ENCODE results near the gene F13A1. TPM values are rescaled to one million over a fixed set of nuclear protein-coding genes. Genes with fewer than 3 reads are reported as not detected.

F13A1 gene
- total and polyA plus RNA-seq, 2 donors from 2014 or later, result 28.9 to 275 TPM

DNA sequence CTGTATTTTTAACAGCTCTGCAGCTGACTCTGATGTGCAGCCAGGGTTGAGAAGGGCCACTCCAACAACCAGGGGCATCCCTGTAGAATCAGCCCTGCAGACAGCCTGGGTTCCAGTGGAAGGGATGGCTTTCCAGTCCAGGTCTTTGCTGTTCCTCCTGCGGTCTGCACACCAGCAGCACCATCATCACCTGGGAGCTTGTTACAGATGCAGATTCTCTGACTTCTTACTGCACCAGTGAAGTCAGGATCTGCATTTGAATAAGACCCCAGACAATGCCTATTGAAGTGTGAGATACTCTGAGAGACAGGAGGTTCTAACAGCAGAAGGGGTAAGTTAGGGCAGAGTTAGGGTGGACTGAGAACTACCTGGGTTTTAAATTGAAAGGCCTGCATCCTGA lies 151.3 kb downstream of the F13A1 start:
- Histone ChIP-seq H3K9me3 (ENCODE audit: control insufficient read depth in 2 of 3, insufficient read depth in 1 of 3, low read length in 3 of 3) (no peaks in the 10 kb centered on the region), H3K27me3 (ENCODE audit: control insufficient read depth, insufficient read depth, low read length) (no peaks in the 10 kb centered on the region), H3K9ac (ENCODE audit: low read length in 3 of 3) (no peak overlapping the region), H3K27ac (ENCODE audit: low read depth in 2 of 2, low read length in 2 of 2) (no peak overlapping the region), H3K4me3 (ENCODE audit: low read length in 3 of 3) (no peak overlapping the region), H3K36me3 (ENCODE audit: control insufficient read depth in 2 of 3, insufficient read depth in 3 of 3, low read length in 3 of 3) (no peaks in the 10 kb centered on the region), H3K4me1 (ENCODE audit: control insufficient read depth in 2 of 3, insufficient read depth in 2 of 3, low read depth in 1 of 3, low read length in 3 of 3) (no peaks in the 10 kb centered on the region)
- FAIRE-seq (no peak), DNase-seq (no peak)
- intact Hi-C loops (cut with DNase I), result no loop called here
- TF ChIP-seq, protein P1, sequence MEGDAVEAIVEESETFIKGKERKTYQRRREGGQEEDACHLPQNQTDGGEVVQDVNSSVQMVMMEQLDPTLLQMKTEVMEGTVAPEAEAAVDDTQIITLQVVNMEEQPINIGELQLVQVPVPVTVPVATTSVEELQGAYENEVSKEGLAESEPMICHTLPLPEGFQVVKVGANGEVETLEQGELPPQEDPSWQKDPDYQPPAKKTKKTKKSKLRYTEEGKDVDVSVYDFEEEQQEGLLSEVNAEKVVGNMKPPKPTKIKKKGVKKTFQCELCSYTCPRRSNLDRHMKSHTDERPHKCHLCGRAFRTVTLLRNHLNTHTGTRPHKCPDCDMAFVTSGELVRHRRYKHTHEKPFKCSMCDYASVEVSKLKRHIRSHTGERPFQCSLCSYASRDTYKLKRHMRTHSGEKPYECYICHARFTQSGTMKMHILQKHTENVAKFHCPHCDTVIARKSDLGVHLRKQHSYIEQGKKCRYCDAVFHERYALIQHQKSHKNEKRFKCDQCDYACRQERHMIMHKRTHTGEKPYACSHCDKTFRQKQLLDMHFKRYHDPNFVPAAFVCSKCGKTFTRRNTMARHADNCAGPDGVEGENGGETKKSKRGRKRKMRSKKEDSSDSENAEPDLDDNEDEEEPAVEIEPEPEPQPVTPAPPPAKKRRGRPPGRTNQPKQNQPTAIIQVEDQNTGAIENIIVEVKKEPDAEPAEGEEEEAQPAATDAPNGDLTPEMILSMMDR (IDR thresholded peaks at IDR 0.05; ENCODE audit: borderline replicate concordance, extremely low read depth, insufficient read depth), result no peak

DNA sequence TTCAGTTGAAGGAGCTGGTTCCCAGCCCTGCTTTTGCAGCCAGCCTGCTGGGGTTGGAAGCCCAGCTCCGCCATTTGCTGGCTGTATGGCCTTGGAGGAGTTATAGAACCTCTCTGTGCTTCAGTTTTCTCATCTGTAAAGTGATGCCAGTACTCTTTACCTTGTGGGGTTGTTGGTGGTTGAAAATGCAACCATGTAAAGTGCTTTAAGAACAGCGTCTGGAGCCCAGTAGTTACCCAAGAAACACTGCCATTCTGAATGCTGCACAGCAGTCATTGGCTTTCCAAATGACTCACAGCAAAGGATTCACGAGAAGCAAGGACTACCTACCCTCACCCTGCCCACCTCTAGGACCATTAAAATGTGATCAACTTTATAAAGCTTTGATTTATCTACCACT lies 154.4 kb downstream of the F13A1 start:
- Histone ChIP-seq H3K27me3 (ENCODE audit: control insufficient read depth, insufficient read depth, low read length) (no peaks in the 10 kb centered on the region), H3K4me3 (ENCODE audit: low read length in 3 of 3) (no peak overlapping the region), H3K4me1 (ENCODE audit: control insufficient read depth in 2 of 3, insufficient read depth in 2 of 3, low read depth in 1 of 3, low read length in 3 of 3) (no peaks in the 10 kb centered on the region), H3K9me3 (ENCODE audit: control insufficient read depth in 2 of 3, insufficient read depth in 1 of 3, low read length in 3 of 3) (no peaks in the 10 kb centered on the region), H3K27ac (ENCODE audit: low read depth in 2 of 2, low read length in 2 of 2) (no peak overlapping the region), H3K36me3 (ENCODE audit: control insufficient read depth in 2 of 3, insufficient read depth in 3 of 3, low read length in 3 of 3) (no peaks in the 10 kb centered on the region), H3K9ac (ENCODE audit: low read length in 3 of 3) (no peak overlapping the region)
- FAIRE-seq (no peak), DNase-seq (no peak)
- TF ChIP-seq, protein P1 (IDR thresholded peaks at IDR 0.05; ENCODE audit: borderline replicate concordance, extremely low read depth, insufficient read depth), result no peak
- intact Hi-C loops (cut with DNase I), result no loop called here

DNA sequence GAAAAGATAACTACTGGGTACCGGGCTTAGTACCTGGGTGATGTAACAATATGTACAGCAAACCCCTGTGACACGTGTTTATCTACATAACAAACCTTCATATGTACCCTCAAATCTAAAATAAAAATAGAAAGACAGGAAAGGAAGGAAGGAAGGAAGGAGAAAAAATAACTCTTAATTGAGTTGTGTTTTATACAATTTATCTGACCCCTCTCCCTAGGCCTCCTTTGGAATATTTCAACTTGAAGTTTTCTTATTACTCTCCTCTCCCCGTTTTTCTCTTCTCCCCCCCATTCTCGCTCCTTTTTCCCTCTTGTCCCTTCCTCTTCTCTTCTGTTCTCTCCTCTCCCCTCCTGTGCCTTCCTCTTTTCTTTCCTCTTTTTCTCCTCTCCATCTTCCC lies 156.1 kb downstream of the F13A1 start:
- intact Hi-C loops (cut with DNase I), result no loop called here
- Histone ChIP-seq H3K9ac (ENCODE audit: low read length in 3 of 3) (no peak overlapping the region), H3K9me3 (ENCODE audit: control insufficient read depth in 2 of 3, insufficient read depth in 1 of 3, low read length in 3 of 3) (no peaks in the 10 kb centered on the region), H3K27me3 (ENCODE audit: control insufficient read depth, insufficient read depth, low read length) (no peaks in the 10 kb centered on the region), H3K27ac (ENCODE audit: low read depth in 2 of 2, low read length in 2 of 2) (no peak overlapping the region), H3K36me3 (ENCODE audit: control insufficient read depth in 2 of 3, insufficient read depth in 3 of 3, low read length in 3 of 3) (no peaks in the 10 kb centered on the region), H3K4me1 (ENCODE audit: control insufficient read depth in 2 of 3, insufficient read depth in 2 of 3, low read depth in 1 of 3, low read length in 3 of 3) (no peaks in the 10 kb centered on the region), H3K4me3 (ENCODE audit: low read length in 3 of 3) (no peak overlapping the region)
- TF ChIP-seq, protein P1 (IDR thresholded peaks at IDR 0.05; ENCODE audit: borderline replicate concordance, extremely low read depth, insufficient read depth), result no peak
- DNase-seq (no peak), FAIRE-seq (no peak)

DNA sequence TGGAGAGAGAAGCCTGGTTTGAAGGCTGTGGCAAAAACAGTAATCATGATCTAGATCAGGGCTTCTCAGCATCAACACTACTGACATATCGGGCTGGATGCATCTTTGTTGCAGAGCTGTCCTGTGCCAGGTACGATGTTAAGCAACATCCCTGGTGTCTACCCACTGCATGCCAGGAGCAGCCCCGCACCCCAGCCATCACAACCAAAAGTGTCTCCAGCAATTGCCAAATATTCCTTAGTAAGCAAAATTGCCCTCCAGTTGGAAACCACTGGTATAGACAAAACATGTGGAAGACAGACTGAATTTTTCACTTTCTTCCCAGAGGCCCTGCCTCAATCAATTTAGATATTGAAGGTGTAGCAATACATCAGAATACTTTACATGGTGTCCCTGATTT lies 166.1 kb downstream of the F13A1 start:
- DNase-seq (no peak), FAIRE-seq (no peak)
- no peaks in the 10 kb centered on the region for H3K36me3 ChIP-seq (ENCODE audit: control insufficient read depth in 2 of 3, insufficient read depth in 3 of 3, low read length in 3 of 3)
- intact Hi-C loops (cut with DNase I), result no loop called here
- no peaks in the 10 kb centered on the region for H3K9me3 ChIP-seq (ENCODE audit: control insufficient read depth in 2 of 3, insufficient read depth in 1 of 3, low read length in 3 of 3)
- H3K4me3 ChIP-seq (ENCODE audit: low read length in 3 of 3), result no peak overlapping the region
- no peaks in the 10 kb centered on the region for H3K4me1 ChIP-seq (ENCODE audit: control insufficient read depth in 2 of 3, insufficient read depth in 2 of 3, low read depth in 1 of 3, low read length in 3 of 3)
- no peaks in the 10 kb centered on the region for H3K27me3 ChIP-seq (ENCODE audit: control insufficient read depth, insufficient read depth, low read length)
- no peak overlapping the region for H3K9ac ChIP-seq (ENCODE audit: low read length in 3 of 3)
- TF ChIP-seq, protein P1 (IDR thresholded peaks at IDR 0.05; ENCODE audit: borderline replicate concordance, extremely low read depth, insufficient read depth), result no peak
- no peak overlapping the region for H3K27ac ChIP-seq (ENCODE audit: low read depth in 2 of 2, low read length in 2 of 2)
